ENCODE measurements around the gene TOGARAM2.
A peak's percentile ranks its signal among the peaks of the same experiment; 100 is the strongest.

Gene TOGARAM2

GRCh38 chr2:28950941-28951630 is 30.0 kb upstream of the TOGARAM2 start:
- H3K4me3 ChIP-seq (ENCODE audit: low read length): no peak overlapping the region
- no peak overlapping the region for H2AFZ ChIP-seq (ENCODE audit: low read depth, low read length)
- peaks cover 4% of the 10 kb centered on the region; the same call in 1 of the 2 replicates for H3K4me1 ChIP-seq (ENCODE audit: low read length)
- H3K9ac ChIP-seq (ENCODE audit: low read length): no peak overlapping the region
- no peak overlapping the region for H3K4me2 ChIP-seq (ENCODE audit: low read length)
- H3K36me3 ChIP-seq (replicated peaks; ENCODE audit: low read depth, low read length): peaks cover 26% of the 10 kb centered on the region
- peaks cover 4% of the 10 kb centered on the region; the same call in 1 of the 2 replicates for H4K20me1 ChIP-seq (ENCODE audit: insufficient read depth, low read length)
- no peaks in the 10 kb centered on the region for H3K27me3 ChIP-seq (ENCODE audit: low read depth, low read length)
- H3K27ac ChIP-seq (ENCODE audit: low read length): no peak overlapping the region
- TF ChIP-seq EZH2phosphoT487 (IDR thresholded peaks at IDR 0.05; ENCODE audit: low read depth) (no peak), CTCF (IDR thresholded peaks at IDR 0.05; ENCODE audit: low read depth, low read length) (no peak)
- H3K79me2 ChIP-seq (ENCODE audit: low read length): no peaks in the 10 kb centered on the region
- no peaks in the 10 kb centered on the region for H3K9me3 ChIP-seq (ENCODE audit: insufficient read depth, low read length)

GRCh38 chr2:28951910-28952835 is 28.9 kb upstream of the TOGARAM2 start:
- Histone ChIP-seq H3K9ac (ENCODE audit: low read length) (no peak overlapping the region), H3K27ac (ENCODE audit: low read length) (no peak overlapping the region), H3K36me3 (replicated peaks; ENCODE audit: low read depth, low read length) (peaks cover 18% of the 10 kb centered on the region), H3K9me3 (ENCODE audit: insufficient read depth, low read length) (no peaks in the 10 kb centered on the region), H2AFZ (ENCODE audit: low read depth, low read length) (no peak overlapping the region), H3K4me3 (ENCODE audit: low read length) (no peak overlapping the region), H3K79me2 (ENCODE audit: low read length) (no peaks in the 10 kb centered on the region), H3K4me1 (ENCODE audit: low read length) (peaks cover 8% of the 10 kb centered on the region; the same call in 1 of the 2 replicates), H3K4me2 (ENCODE audit: low read length) (no peak overlapping the region), H4K20me1 (ENCODE audit: insufficient read depth, low read length) (peaks cover 4% of the 10 kb centered on the region; the same call in 1 of the 2 replicates), H3K27me3 (ENCODE audit: low read depth, low read length) (no peaks in the 10 kb centered on the region)
- TF ChIP-seq CTCF (IDR thresholded peaks at IDR 0.05; ENCODE audit: low read depth, low read length) (no peak), EZH2phosphoT487 (IDR thresholded peaks at IDR 0.05; ENCODE audit: low read depth) (no peak)

GRCh38 chr2:28952836-28953211 is 28.3 kb upstream of the TOGARAM2 start:
- Histone ChIP-seq H3K4me2 (ENCODE audit: low read length) (no peak overlapping the region), H3K4me3 (ENCODE audit: low read length) (no peak overlapping the region), H3K27ac (ENCODE audit: low read length) (no peak overlapping the region), H2AFZ (ENCODE audit: low read depth, low read length) (no peak overlapping the region), H4K20me1 (ENCODE audit: insufficient read depth, low read length) (peaks cover 4% of the 10 kb centered on the region; the same call in 1 of the 2 replicates), H3K9ac (ENCODE audit: low read length) (no peak overlapping the region), H3K4me1 (ENCODE audit: low read length) (peaks cover 8% of the 10 kb centered on the region; the same call in 1 of the 2 replicates), H3K27me3 (ENCODE audit: low read depth, low read length) (no peaks in the 10 kb centered on the region), H3K36me3 (replicated peaks; ENCODE audit: low read depth, low read length) (peaks cover 15% of the 10 kb centered on the region), H3K79me2 (ENCODE audit: low read length) (no peaks in the 10 kb centered on the region), H3K9me3 (ENCODE audit: insufficient read depth, low read length) (no peaks in the 10 kb centered on the region)
- TF ChIP-seq EZH2phosphoT487 (IDR thresholded peaks at IDR 0.05; ENCODE audit: low read depth): no peak
- TF ChIP-seq CTCF (IDR thresholded peaks at IDR 0.05; ENCODE audit: low read depth, low read length): peak; percentile 33

GRCh38 chr2:28955467-28955866 is 25.6 kb upstream of the TOGARAM2 start:
- no peaks in the 10 kb centered on the region for H3K27me3 ChIP-seq (ENCODE audit: low read depth, low read length)
- H3K36me3 ChIP-seq (replicated peaks; ENCODE audit: low read depth, low read length): no peaks in the 10 kb centered on the region
- no peak overlapping the region for H3K9ac ChIP-seq (ENCODE audit: low read length)
- peaks cover 8% of the 10 kb centered on the region; the same call in 1 of the 2 replicates for H3K4me1 ChIP-seq (ENCODE audit: low read length)
- H3K4me2 ChIP-seq (ENCODE audit: low read length): peak overlapping the region; percentile 2
- no peaks in the 10 kb centered on the region for H4K20me1 ChIP-seq (ENCODE audit: insufficient read depth, low read length)
- H3K9me3 ChIP-seq (ENCODE audit: insufficient read depth, low read length): no peaks in the 10 kb centered on the region
- H3K79me2 ChIP-seq (ENCODE audit: low read length): no peaks in the 10 kb centered on the region
- H3K4me3 ChIP-seq (ENCODE audit: low read length): no peak overlapping the region
- no peak for TF ChIP-seq EZH2phosphoT487 (IDR thresholded peaks at IDR 0.05; ENCODE audit: low read depth)
- TF ChIP-seq CTCF (IDR thresholded peaks at IDR 0.05; ENCODE audit: low read depth, low read length): no peak
- H3K27ac ChIP-seq (ENCODE audit: low read length): no peak overlapping the region
- H2AFZ ChIP-seq (ENCODE audit: low read depth, low read length): no peak overlapping the region

Data from OCI-LY3 (cell line).